Muscle of leg (tissue), 11 donors: Measurements from ENCODE around the gene COQ10A. TPM values are rescaled to one million over a fixed set of nuclear protein-coding genes. Genes with fewer than 3 reads are reported as not detected.
"Not testable (repeated sequence)": the region's sequence is repeated elsewhere in the genome, so short reads cannot be mapped to it uniquely, and the experiment has no call there.

Experiments used
- DNase-seq: peaks from one replicate; pipeline ENCODE4 v3.0.0; 2013
- H3K27ac ChIP-seq: one replicate; pipeline ENCODE4 v1.5.1; 2013; ENCODE audit warnings: mild to moderate bottlenecking, low read length, control low read depth
- H3K27me3 ChIP-seq: one replicate; pipeline ENCODE4 v1.6.1; 2013; ENCODE audit warnings: low read length; ENCODE audit not compliant: control insufficient read depth, insufficient read depth
- H3K36me3 ChIP-seq: one replicate; pipeline ENCODE4 v1.6.1; 2013; ENCODE audit warnings: low read length; ENCODE audit not compliant: control insufficient read depth, insufficient read depth
- H3K4me1 ChIP-seq: one replicate; pipeline ENCODE4 v1.6.1; 2013; ENCODE audit warnings: low read length; ENCODE audit not compliant: control insufficient read depth, insufficient read depth
- H3K4me3 ChIP-seq: one replicate; pipeline ENCODE4 v1.5.1; 2013; ENCODE audit warnings: low read length, control low read depth
- H3K9me3 ChIP-seq: replicated peaks from 2 replicates; pipeline ENCODE4 v1.6.1; 2013; ENCODE audit warnings: low read depth, low read length; ENCODE audit not compliant: control insufficient read depth
- WGBS: methylation state at CpG from one replicate; pipeline ENCODE4 v1.1.5; 2013; ENCODE audit warnings: missing lambda C conversion rate; ENCODE audit not compliant: insufficient coverage; 5-methylcytosine and 5-hydroxymethylcytosine counted together
- polyA plus RNA-seq, 8 donors: library from polyadenylated mRNA; unstranded; fragments of 120-200 nt; gene quantifications; one replicate each; pipeline versions ENCODE4 v1.2.1 to v1.2.3, GENCODE V29; 2013; ENCODE audit warnings: inconsistent platforms in 1 of 8, low replicate concordance in 1 of 8; ENCODE audit not compliant: insufficient read length in 8 of 8, insufficient read depth in 1 of 8
- total RNA-seq: library from RNA; stranded (reverse); fragments of 120-200 nt; gene quantifications from one replicate; pipeline ENCODE4 v1.2.4, GENCODE V29; 2013

The COQ10A gene
- total and polyA plus RNA-seq, 9 donors, result 13.4 to 34.4 (median 18.9) TPM

GRCh38 chr12:56267443-56268071 lies 815 bp downstream of the COQ10A start:
- Histone ChIP-seq H3K36me3 (peaks cover 31% of the 10 kb centered on the region), H3K4me1 (peaks cover 14% of the 10 kb centered on the region), H3K27ac (peak overlapping the region; percentile 86), H3K27me3 (no peaks in the 10 kb centered on the region), H3K4me3 (peak overlapping the region; percentile 74), H3K9me3 (no peaks in the 10 kb centered on the region)
- 25% methylated on average over 13 of the region's 21 CpGs for WGBS
- no peak for DNase-seq

GRCh38 chr12:56271031-56271430 lies 4.3 kb downstream of the COQ10A start:
- WGBS, result 0% methylated on average over 1 of the region's 1 CpG
- no peaks in the 10 kb centered on the region for H3K27me3 ChIP-seq
- peak; percentile 61 for DNase-seq
- H3K4me1 ChIP-seq, result peaks cover 14% of the 10 kb centered on the region
- peak overlapping the region; percentile 57 for H3K27ac ChIP-seq
- peaks cover 65% of the 10 kb centered on the region for H3K36me3 ChIP-seq
- H3K4me3 ChIP-seq, result no peak overlapping the region
- H3K9me3 ChIP-seq, result no peaks in the 10 kb centered on the region

GRCh38 chr12:56272468-56272867 lies 5.7 kb downstream of the COQ10A start:
- DNase-seq, H3K4me3 ChIP-seq, H3K9me3 ChIP-seq, H3K27ac ChIP-seq, H3K27me3 ChIP-seq, H3K4me1 ChIP-seq: not testable (repeated sequence)
- no CpG with 5 or more reads among the region's 2 CpGs for WGBS
- H3K36me3 ChIP-seq, result peaks cover 69% of the 10 kb centered on the region

- no peak overlapping the region for H3K4me3 ChIP-seq
- no peaks in the 10 kb centered on the region for H3K27me3 ChIP-seq
Measured at GRCh38 chr12:56274299-56274698, 7.6 kb downstream of the COQ10A start.

GRCh38 chr12:56278905-56279304 lies 12.2 kb downstream of the COQ10A start:
- H3K36me3 ChIP-seq, result peaks cover 72% of the 10 kb centered on the region
- no peak for DNase-seq
- no peak overlapping the region for H3K27ac ChIP-seq
- no peak overlapping the region for H3K4me3 ChIP-seq
- H3K4me1 ChIP-seq, result no peaks in the 10 kb centered on the region
- H3K9me3 ChIP-seq, result no peaks in the 10 kb centered on the region
- no peaks in the 10 kb centered on the region for H3K27me3 ChIP-seq
- 85% methylated on average over 2 of the region's 3 CpGs for WGBS

More at GRCh38 chr12:56274299-56274698, 7.6 kb downstream of the COQ10A start:
- peaks cover 82% of the 10 kb centered on the region for H3K36me3 ChIP-seq
- no CpG with 5 or more reads among the region's 2 CpGs for WGBS
- no peaks in the 10 kb centered on the region for H3K4me1 ChIP-seq
- no peaks in the 10 kb centered on the region for H3K9me3 ChIP-seq
- DNase-seq, result no peak
- no peak overlapping the region for H3K27ac ChIP-seq

GRCh38 chr12:56280849-56281248 lies 14.1 kb downstream of the COQ10A start:
- peaks cover 70% of the 10 kb centered on the region for H3K36me3 ChIP-seq
- no peak for DNase-seq
- H3K4me1 ChIP-seq, result no peaks in the 10 kb centered on the region
- no peak overlapping the region for H3K4me3 ChIP-seq
- no peak overlapping the region for H3K27ac ChIP-seq
- no peaks in the 10 kb centered on the region for H3K9me3 ChIP-seq
- no peaks in the 10 kb centered on the region for H3K27me3 ChIP-seq

- DNase-seq, result no peak
- H3K4me3 ChIP-seq, result no peak overlapping the region
- no peak overlapping the region for H3K27ac ChIP-seq
- H3K9me3 ChIP-seq, result no peaks in the 10 kb centered on the region
- no peaks in the 10 kb centered on the region for H3K4me1 ChIP-seq
- H3K27me3 ChIP-seq, result no peaks in the 10 kb centered on the region
- H3K36me3 ChIP-seq, result peaks cover 71% of the 10 kb centered on the region
- WGBS, result 82% methylated on average over 2 of the region's 6 CpGs
Measured at GRCh38 chr12:56282030-56282429, 15.3 kb downstream of the COQ10A start.

GRCh38 chr12:56282579-56282978 lies 15.8 kb downstream of the COQ10A start:
- H3K36me3 ChIP-seq, result peaks cover 70% of the 10 kb centered on the region
- H3K27me3 ChIP-seq, result no peaks in the 10 kb centered on the region
- no CpG with 5 or more reads among the region's 2 CpGs for WGBS
- no peaks in the 10 kb centered on the region for H3K4me1 ChIP-seq
- H3K27ac ChIP-seq, result no peak overlapping the region
- DNase-seq, result no peak
- H3K4me3 ChIP-seq, result no peak overlapping the region
- H3K9me3 ChIP-seq, result no peaks in the 10 kb centered on the region

- WGBS, result 60% methylated on average over 1 of the region's 5 CpGs
- H3K4me1 ChIP-seq, H3K4me3 ChIP-seq, H3K27ac ChIP-seq, H3K9me3 ChIP-seq, H3K27me3 ChIP-seq, DNase-seq: not testable (repeated sequence)
- H3K36me3 ChIP-seq, result peaks cover 57% of the 10 kb centered on the region
Measured at GRCh38 chr12:56284263-56284662, 17.5 kb downstream of the COQ10A start.

- Histone ChIP-seq H3K27me3 (no peaks in the 10 kb centered on the region), H3K27ac (no peak overlapping the region), H3K4me1 (no peaks in the 10 kb centered on the region), H3K4me3 (no peak overlapping the region), H3K36me3 (peaks cover 51% of the 10 kb centered on the region), H3K9me3 (no peaks in the 10 kb centered on the region)
- no CpG with 5 or more reads among the region's 4 CpGs for WGBS
- no peak for DNase-seq
Measured at GRCh38 chr12:56286044-56286830, 19.5 kb downstream of the COQ10A start.
